ENCODE data around the gene CNTNAP2. TPM values are rescaled to one million over a fixed set of nuclear protein-coding genes. Genes with fewer than 3 reads are reported as not detected.

CNTNAP2 gene
- polyA plus RNA-seq, 3 donors, result 15.2 to 28.4 (median 19.5) TPM

DNA sequence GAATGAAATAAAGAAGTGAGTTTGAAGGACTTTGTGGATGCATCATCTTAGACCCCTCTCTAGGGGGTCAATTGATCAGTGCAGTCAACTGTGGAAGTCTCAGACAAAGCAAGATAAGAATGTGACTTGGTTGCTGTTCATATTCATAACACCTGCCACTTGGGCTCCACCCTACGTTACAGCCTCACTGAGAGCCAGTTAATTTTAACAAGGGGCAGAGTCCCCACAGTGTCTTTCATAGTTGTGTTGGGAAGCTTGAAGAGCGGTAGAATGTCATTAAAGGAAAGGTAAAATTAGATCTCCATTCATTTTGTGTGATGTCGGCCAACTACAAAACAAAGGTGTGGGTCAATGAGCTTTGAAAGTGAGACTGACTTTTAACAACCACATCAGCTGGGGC, 2031.9 kb downstream of the CNTNAP2 start:
- no peak for DNase-seq

DNA sequence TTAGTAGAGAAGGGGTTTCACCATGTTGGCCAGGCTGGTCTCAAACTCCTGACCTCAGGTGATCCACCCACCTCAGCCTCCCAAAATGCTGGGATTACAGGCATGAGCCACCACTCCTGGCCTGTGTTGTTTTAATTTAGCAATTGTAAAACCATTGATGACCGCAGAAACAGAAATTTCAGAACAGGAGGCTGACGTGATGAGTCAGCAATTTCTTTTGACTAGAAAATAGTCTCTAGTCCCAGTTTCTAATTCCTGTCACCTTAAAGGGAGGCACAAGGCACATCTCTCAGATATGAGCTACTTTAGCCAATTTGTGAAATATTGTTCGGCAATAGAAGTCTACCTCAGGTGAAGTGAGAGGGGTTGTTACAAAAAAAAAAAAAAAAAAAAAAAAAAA, 2033.1 kb downstream of the CNTNAP2 start:
- no peak for DNase-seq

GRCh38 chr7:148151778-148152177, 2035.2 kb downstream of the CNTNAP2 start:
- DNase-seq, result no peak

DNA sequence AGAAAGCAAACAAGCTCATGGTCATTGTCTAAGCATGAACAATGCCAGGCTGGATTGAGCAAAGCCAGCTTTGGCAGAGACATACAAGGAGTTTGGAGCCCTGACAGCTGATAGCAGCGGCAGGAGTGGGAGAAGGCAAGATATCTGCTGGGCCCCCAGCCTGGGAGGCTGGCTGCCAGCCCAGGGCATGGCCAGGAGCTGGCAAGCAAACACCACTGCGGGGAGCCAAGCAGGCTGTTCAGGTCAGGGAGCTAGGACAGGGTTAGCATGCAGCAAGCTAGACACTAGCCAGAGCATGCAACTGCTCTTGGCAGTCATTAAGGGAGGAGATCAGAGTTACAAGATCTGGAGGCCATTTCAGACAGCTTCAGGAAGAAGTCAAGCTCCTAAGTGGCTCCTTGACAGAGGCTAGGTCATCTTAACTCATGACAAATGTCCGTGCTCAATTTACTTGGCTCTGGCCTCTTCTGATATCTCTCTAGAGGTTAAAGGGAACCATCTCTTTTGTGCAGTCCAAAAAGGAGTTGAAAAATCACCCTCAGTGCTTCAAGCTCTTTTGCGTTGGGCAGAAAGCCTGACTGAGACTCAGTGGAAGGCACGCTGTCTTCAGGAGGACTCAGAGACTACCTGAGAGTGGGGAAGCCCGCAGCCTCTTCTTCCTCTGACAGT, 2037.1 kb downstream of the CNTNAP2 start:
- no peak for DNase-seq

- no peak for DNase-seq
These were observed 2038.4 kb downstream of the CNTNAP2 start for GRCh38 chr7:148155000-148155399.

- no peak for DNase-seq
These were observed 2039.2 kb downstream of the CNTNAP2 start for GRCh38 chr7:148155826-148156225.

DNA sequence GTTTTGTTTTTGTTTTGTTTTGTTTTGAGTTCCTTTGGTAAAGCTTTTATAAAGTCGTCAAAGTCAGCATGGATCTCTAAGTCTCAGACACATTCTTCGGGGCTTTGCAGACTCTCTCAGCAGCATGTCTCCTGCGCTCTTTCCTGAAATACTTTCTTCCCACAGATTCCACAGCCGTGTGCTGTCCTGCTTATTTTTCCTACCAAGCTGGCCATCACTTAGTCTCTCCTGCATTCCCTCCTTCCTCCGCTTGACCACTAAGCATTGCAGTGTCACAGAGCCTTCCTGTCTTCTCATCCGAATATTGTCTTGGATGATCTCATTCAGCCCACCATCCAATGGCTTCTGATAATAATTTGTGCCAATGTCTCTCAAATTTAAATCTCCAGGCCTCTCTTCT, 2039.6 kb downstream of the CNTNAP2 start:
- DNase-seq, result no peak

DNA sequence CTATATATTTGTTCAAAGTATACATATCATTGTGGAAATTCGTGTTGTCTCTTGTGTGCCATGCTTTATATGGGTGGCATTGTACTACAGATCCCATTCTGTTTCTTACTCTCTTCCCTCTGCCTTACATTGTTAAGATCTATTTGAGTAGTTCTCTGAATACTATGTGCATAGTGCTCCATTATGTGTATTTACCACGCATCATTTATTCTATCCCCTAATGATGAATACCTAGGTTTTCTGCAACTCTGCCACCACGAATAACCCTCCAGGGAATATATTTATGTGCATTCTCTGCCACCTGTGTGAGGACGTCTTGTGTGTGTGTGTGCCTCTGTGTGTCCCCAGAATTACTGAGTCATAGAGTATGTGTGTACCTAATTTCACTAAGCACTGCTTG, 2042.7 kb downstream of the CNTNAP2 start:
- no peak for DNase-seq

DNA sequence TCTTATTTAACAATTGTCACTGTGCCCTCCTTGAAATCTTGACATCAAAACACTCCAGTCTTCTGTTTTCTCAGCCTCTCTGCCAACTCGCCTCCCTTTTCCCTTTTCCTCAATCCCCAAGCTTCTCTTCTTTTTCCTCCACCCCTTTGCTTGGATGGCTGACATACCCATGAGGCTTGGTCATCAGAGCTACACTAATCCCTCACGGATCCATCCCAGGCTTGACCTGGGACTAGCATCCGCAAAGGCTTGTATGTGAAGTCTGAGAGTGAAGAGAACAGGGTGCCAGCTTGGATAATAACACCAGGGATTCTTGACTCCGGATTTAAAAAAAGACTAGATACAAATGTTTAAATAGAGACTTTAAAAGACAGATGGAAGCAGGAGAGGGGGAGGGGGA, 2045.2 kb downstream of the CNTNAP2 start:
- DNase-seq, result no peak

DNA sequence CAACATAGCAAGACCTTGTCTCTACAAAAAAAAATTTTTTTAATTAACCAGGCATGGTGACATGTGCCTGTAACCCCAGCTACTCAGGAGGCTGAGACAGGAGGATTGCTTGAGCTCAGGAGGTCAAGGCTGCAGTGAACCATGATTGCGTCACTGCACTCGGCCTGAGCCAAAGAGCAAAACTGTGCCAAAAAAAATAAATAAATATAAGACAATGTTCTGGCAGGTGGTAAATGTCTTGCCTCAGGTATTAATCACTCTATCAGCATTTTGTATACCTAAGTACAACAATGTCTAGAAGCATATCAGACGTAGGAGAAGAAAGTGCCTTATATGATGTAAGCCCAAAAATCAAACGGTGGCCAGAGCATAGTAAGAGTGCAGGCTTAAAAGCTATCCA, 2046.2 kb downstream of the CNTNAP2 start:
- DNase-seq, result no peak

GRCh38 chr7:148163246-148163645, 2046.6 kb downstream of the CNTNAP2 start:
- no peak for DNase-seq

GRCh38 chr7:148172920-148173319, 2056.3 kb downstream of the CNTNAP2 start:
- DNase-seq, result no peak

DNA sequence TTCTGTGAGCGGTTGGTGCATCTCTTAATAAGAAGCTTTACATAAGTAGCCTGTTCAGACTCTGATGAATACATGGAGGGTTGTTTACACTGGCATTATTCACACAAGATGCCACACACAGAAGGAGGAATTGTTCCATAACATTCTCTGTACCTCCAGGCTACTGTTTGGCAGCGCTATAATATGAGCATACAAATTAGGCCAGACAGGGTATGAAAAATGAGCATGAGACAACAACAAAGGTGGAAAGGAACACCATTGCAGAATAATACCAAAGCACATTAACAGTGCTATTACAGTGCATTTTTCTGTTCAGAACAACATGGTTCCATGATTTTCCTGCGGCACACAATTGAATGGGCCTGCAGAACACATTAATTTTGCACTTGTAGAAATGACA, 2056.8 kb downstream of the CNTNAP2 start:
- DNase-seq, result no peak

DNA sequence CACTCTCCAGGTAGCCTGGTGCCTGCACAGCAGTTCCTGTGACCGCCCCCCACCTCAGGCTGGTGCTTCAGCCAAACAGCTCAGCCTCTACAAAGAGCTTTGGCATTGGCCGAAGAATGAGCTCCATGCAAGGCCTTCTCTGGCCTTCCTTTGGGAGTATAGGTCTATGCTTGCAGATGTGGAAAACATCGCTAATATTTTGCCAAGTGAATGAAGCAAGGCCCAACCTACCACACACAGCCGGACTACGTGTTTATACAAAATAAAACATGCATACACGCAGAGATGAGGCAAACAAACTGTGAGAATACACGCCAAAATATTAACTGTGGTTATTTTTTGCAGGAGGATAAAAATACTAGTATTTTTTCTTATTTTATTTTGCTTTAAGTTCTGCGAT, 2057.8 kb downstream of the CNTNAP2 start:
- DNase-seq, result no peak

- no peak for DNase-seq
These were observed 2058.9 kb downstream of the CNTNAP2 start for GRCh38 chr7:148175512-148175911.

DNA sequence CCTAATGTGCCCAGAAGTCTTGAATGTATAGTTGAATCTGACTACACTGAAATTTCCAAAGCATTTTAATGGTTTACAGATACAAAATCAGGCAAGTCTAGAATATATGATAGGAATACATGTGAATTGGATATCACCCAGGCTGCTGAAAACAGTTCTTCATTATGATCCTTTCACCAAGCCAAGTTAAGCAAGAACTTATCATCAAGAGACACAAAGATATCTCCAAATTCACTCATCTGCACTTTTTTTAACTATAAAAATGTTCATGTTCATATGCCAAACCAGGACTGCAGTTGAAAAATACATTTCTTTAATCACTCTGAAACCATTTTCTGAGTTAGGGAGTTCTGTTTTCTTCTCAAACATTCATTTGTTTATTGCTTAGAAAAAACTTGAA, 2061.4 kb downstream of the CNTNAP2 start:
- DNase-seq, result no peak

- DNase-seq, result no peak
These were observed 2063.5 kb downstream of the CNTNAP2 start for GRCh38 chr7:148180075-148180474.

DNA sequence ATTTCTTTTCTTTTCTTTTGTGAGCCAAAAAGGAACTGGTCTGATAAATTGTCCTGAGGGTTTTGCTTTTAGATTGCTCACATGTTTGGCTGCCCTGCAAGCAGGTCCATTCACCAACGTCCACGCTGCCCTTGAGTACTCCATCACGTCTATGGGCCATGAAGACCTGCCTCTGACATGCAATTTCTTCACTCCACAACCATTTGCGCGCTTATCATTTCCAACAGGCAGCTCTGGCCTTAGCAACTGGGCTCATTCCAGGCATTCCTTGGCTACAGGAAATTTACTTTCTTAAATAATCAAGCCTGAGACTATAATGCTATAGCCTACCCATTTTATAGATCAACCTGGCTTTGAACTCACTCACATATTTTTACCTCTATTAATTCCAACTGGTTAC, 2065.7 kb downstream of the CNTNAP2 start:
- no peak for DNase-seq

GRCh38 chr7:148185041-148185440, 2068.4 kb downstream of the CNTNAP2 start:
- DNase-seq, result no peak

- no peak for DNase-seq
These were observed 2070.9 kb downstream of the CNTNAP2 start for GRCh38 chr7:148187471-148187870.

GRCh38 chr7:148191391-148192065, 2074.9 kb downstream of the CNTNAP2 start:
- DNase-seq, result no peak

DNA sequence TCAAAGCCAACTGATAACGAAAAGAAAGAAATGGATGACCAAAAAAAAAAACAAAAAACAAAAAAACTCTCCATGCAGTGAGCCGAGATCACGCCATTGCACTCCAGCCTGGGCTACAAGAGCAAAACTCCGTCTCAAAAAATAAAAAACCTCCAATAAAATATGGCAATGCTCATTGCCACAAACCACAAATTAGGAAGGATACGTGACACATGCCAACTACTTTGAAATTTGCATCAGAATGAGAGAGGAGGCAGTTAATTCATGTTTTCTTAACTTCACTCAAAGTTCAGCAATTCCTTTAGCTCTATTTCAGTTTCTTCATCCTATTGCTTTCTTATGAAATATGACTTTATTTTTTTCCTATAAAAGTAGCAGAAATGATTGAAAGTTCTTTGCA, 2075.9 kb downstream of the CNTNAP2 start:
- DNase-seq, result no peak

DNA sequence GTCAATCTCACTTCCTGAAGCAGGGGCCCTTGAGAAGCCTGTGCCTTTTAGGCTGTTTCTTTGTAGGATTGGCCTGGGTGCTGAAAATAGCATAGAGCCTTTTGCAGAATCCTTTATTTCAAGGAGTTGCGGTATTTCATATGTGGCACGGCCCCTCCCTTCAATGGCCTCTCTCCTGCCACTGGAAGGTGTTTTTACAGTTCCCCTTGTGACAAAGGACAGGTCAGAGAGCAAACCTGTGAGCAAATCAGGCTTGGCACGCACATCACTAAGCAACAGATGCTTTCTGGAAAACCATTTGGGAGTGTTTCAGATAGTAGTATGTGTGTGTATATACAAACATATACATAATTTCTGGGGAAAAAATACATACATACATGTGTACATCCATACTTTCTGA, 2085.4 kb downstream of the CNTNAP2 start:
- DNase-seq, result no peak
